Suprapubic skin (tissue), 4 donors: ENCODE results near the gene RASA3. TPM values are rescaled to one million over a fixed set of nuclear protein-coding genes. Genes with fewer than 3 reads are reported as not detected.
A peak's percentile ranks its signal among the peaks of the same experiment; 100 is the strongest.

Experiments used
- DNase-seq, 2 donors: peaks; one replicate each; pipeline ENCODE4 v3.0.0-alpha.2; 2019; ENCODE audit warnings: low spot score in 2 of 2
- H3K27ac ChIP-seq: fragments of 200-600 bp; sonication (generic); one replicate; pipeline ENCODE4 v1.5.1; 2019
- H3K27me3 ChIP-seq: fragments of 200-600 bp; sonication (generic); one replicate; pipeline ENCODE4 v1.5.1; 2019
- H3K36me3 ChIP-seq: fragments of 200-600 bp; sonication (generic); one replicate; pipeline ENCODE4 v1.5.1; 2019
- H3K4me1 ChIP-seq: fragments of 200-600 bp; sonication (generic); one replicate; pipeline ENCODE4 v1.5.1; 2019
- H3K4me3 ChIP-seq: fragments of 200-600 bp; sonication (generic); one replicate; pipeline ENCODE4 v1.5.1; 2019; ENCODE audit warnings: mild to moderate bottlenecking
- H3K9me3 ChIP-seq: fragments of 200-600 bp; sonication (generic); one replicate; pipeline ENCODE4 v1.5.1; 2019
- EP300 ChIP-seq: sonication (generic); formaldehyde crosslinking; IDR thresholded peaks from one replicate; pipeline ENCODE4 v1.6.1; 2017; ENCODE audit warnings: antibody characterized with exemption
- POLR2A ChIP-seq, 2 donors: fragments of 450-650 bp; IDR thresholded peaks; one replicate each; pipeline ENCODE4 v1.6.1; 2017; ENCODE audit warnings: antibody characterized with exemption in 2 of 2, mild to moderate bottlenecking in 2 of 2, moderate library complexity in 2 of 2
- POLR2AphosphoS5 ChIP-seq, 3 donors: sonication (generic); formaldehyde crosslinking; IDR thresholded peaks; one replicate each; pipeline ENCODE4 v1.6.1; 2017; ENCODE audit warnings: antibody characterized with exemption in 3 of 3
- WGBS: methylation state at CpG from one replicate; pipeline ENCODE4 v1.1.5; 2018; 5-methylcytosine and 5-hydroxymethylcytosine counted together
- total RNA-seq, 4 donors: library from RNA; depleted of rRNA; stranded (reverse); fragments of >200 nt; gene quantifications; one replicate each; pipeline ENCODE4 v1.1.0, GENCODE V29; 2016
- TF ChIP-seq, protein P1 (sequence below), 2 donors: fragments of 200-600 bp in 1 of 2; fragments of 450-650 bp in 1 of 2; sonication (generic) in 1 of 2; IDR thresholded peaks; one replicate each; pipeline ENCODE4 v1.5.1; 2016 to 2019; ENCODE audit warnings: antibody characterized with exemption in 2 of 2, mild to moderate bottlenecking in 1 of 2, moderate library complexity in 1 of 2

Gene RASA3
- total RNA-seq, 4 donors from 2014 or later = 15.3 to 37.1 (median 16.4) TPM

DNA sequence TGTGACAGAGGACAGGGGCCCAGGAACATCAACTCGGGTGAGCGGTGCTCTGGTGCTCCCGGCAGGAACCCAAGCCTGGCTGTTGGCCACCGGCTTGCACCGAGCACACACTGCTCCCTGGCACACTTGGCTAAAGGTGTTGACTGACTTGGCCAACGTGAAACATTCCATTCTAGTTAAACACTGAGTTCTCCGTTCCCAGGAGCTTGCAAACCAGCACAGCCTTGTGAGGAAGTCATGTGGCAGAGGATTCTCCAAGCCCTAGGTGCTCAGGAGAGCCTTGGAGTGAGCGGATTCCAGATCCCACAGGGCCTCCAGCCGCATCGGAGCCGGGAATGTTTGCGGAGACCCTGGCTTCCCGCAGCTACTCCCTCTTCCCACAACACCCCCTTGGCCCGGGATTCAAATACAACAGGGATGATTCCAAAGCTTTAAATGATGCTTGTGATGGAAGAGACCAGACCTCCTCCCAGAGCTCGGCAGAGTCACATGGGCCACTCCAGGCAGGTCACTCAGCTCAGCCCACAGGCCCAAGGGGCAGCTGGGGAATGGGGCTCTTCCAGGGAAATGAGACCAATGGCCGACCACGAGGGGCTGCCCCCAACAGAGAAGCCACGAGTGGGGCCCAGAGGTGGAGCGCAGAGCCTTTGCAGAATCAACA lies 161.5 kb downstream of the RASA3 start:
- no peaks in the 10 kb centered on the region for H3K27me3 ChIP-seq
- no peak for TF ChIP-seq EP300
- TF ChIP-seq, protein P1, sequence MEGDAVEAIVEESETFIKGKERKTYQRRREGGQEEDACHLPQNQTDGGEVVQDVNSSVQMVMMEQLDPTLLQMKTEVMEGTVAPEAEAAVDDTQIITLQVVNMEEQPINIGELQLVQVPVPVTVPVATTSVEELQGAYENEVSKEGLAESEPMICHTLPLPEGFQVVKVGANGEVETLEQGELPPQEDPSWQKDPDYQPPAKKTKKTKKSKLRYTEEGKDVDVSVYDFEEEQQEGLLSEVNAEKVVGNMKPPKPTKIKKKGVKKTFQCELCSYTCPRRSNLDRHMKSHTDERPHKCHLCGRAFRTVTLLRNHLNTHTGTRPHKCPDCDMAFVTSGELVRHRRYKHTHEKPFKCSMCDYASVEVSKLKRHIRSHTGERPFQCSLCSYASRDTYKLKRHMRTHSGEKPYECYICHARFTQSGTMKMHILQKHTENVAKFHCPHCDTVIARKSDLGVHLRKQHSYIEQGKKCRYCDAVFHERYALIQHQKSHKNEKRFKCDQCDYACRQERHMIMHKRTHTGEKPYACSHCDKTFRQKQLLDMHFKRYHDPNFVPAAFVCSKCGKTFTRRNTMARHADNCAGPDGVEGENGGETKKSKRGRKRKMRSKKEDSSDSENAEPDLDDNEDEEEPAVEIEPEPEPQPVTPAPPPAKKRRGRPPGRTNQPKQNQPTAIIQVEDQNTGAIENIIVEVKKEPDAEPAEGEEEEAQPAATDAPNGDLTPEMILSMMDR (IDR thresholded peaks at IDR 0.05) = no peak
- TF ChIP-seq POLR2A (IDR thresholded peaks at IDR 0.05) = no peak
- no peak for TF ChIP-seq POLR2AphosphoS5 (IDR thresholded peaks at IDR 0.05)
- no peaks in the 10 kb centered on the region for H3K9me3 ChIP-seq
- H3K27ac ChIP-seq = peak overlapping the region; percentile 74
- H3K4me1 ChIP-seq = peaks cover 35% of the 10 kb centered on the region
- peak overlapping the region; percentile 31 for H3K4me3 ChIP-seq
- peaks cover 8% of the 10 kb centered on the region for H3K36me3 ChIP-seq
- WGBS = 47% methylated on average over 16 of the region's 19 CpGs
- peak in 1 of 2 donors; percentile 64 for DNase-seq

DNA sequence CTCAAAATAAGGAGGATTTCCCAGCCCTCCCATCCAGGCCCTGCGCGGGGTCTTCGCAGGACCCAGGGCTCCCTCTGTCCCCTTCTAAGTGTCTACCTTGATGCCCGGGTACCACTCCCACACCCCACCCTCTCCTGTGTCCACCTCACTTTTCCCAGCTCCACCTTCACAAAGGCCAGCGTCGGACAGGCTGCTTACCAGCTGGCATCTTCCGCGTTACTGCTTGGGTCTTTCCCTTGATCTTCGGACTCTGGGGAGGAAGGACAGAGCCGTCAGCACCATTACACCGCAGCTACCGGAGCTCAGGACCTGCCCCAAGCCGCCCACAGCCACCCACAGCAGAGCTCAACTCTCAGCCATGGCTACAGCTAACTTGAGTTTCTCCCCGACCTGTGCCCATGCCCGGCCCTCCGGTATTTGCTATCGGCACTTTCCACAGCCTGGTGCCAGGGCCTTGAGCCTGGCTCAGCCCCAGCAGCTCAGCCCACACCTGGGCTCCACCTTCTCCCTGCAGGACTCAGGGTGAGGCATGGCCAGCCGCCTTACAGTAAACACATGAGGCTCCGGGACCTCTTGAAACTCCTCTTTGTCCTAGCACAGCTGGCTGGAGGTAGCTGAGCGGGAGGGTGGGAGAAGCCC lies 162.3 kb downstream of the RASA3 start:
- 71% methylated on average over 18 of the region's 20 CpGs for WGBS
- peaks cover 2% of the 10 kb centered on the region for H3K36me3 ChIP-seq
- peak overlapping the region; percentile 31 for H3K4me3 ChIP-seq
- TF ChIP-seq, protein P1 (IDR thresholded peaks at IDR 0.05) = no peak
- TF ChIP-seq POLR2A (IDR thresholded peaks at IDR 0.05) (no peak), EP300 (no peak), POLR2AphosphoS5 (IDR thresholded peaks at IDR 0.05) (no peak)
- peak in 1 of 2 donors; percentile 68 for DNase-seq
- H3K27ac ChIP-seq = peak overlapping the region; percentile 74
- H3K9me3 ChIP-seq = no peaks in the 10 kb centered on the region
- H3K4me1 ChIP-seq = peaks cover 31% of the 10 kb centered on the region
- H3K27me3 ChIP-seq = no peaks in the 10 kb centered on the region

DNA sequence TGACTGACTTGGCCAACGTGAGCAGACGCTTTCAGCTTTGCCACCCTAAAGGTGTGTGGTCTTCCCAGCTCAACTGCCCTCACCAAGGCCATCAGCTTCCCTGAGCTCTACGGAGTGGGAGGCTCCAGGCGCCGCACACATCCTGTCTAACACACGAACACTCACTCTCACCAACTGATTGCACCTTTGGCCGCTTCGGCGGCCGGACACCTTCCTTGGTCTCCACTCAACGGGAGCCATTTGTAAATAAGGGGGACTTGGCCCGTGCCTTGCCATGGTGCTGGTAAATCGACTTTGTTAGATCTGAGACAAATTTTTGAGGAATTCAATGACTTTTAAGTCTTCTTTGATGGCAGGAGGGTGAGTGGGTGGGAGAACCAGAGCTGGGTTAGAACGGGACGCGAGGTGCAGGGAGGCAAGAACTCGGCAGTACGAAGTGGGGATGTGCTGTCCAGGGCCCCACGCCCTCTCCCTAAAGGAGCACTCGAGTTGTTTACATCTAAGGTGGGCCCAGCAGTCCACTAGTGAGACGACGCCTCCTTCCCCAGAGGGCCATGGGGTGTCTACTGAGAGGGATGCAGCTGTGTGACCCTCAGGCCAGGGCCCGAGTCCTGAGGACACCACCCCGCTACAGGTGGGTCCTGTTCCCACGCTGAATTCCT lies 163.0 kb downstream of the RASA3 start:
- DNase-seq = peak in 1 of 2 donors; percentile 46
- no peak for TF ChIP-seq POLR2A (IDR thresholded peaks at IDR 0.05)
- TF ChIP-seq EP300 = no peak
- Histone ChIP-seq H3K36me3 (no peaks in the 10 kb centered on the region), H3K27ac (no peak overlapping the region), H3K27me3 (no peaks in the 10 kb centered on the region), H3K4me3 (no peak overlapping the region), H3K4me1 (peaks cover 25% of the 10 kb centered on the region), H3K9me3 (no peaks in the 10 kb centered on the region)
- 98% methylated on average over 22 of the region's 25 CpGs for WGBS

DNA sequence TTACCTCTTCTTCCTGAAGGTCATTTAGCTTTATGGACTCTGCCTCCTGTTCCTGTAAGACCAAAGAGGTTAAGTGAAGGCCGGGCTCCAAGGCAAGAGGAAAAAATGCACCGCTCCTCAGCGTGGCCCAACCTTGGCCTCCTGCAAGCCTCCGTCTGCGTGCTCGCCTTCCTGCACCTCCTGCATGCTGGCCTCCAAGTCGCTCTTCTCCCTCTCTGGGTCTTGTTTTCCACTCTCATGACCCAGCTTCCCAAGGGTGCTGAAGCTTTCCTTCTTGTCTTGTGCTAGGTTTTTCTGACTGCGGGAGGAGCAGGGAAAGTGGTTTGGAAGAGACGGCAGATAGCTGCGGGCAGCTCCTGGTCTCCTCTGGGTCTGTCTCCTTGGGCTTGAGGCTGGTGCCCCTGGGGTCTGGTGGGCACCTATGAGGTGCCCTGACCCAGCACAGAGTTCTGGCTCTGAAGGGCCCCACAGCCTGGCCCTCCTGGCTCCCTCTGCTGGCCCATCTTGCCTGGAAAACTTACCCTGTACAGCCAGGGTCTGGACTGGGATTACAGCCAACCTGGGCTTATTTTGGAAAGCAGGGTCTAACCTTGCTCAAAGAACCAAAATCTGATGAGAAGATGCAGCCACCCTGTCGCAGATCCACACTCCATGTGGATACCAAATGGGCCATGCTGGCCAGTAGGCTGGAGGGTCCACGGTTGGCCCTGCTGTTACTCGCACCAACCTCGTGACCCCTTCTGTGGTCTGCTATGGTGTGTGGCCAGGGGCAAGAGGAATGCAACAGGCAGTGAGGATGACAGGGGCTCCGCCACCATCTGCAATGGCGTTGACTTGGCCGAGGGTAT lies 163.7 kb downstream of the RASA3 start:
- Histone ChIP-seq H3K36me3 (no peaks in the 10 kb centered on the region), H3K27ac (no peak overlapping the region), H3K4me1 (peaks cover 21% of the 10 kb centered on the region), H3K4me3 (no peak overlapping the region), H3K27me3 (no peaks in the 10 kb centered on the region), H3K9me3 (no peaks in the 10 kb centered on the region)
- peak in 1 of 2 donors; percentile 55 for DNase-seq
- TF ChIP-seq POLR2A (IDR thresholded peaks at IDR 0.05) = no peak
- no peak for TF ChIP-seq POLR2AphosphoS5 (IDR thresholded peaks at IDR 0.05)
- 94% methylated on average over 10 of the region's 17 CpGs for WGBS

DNA sequence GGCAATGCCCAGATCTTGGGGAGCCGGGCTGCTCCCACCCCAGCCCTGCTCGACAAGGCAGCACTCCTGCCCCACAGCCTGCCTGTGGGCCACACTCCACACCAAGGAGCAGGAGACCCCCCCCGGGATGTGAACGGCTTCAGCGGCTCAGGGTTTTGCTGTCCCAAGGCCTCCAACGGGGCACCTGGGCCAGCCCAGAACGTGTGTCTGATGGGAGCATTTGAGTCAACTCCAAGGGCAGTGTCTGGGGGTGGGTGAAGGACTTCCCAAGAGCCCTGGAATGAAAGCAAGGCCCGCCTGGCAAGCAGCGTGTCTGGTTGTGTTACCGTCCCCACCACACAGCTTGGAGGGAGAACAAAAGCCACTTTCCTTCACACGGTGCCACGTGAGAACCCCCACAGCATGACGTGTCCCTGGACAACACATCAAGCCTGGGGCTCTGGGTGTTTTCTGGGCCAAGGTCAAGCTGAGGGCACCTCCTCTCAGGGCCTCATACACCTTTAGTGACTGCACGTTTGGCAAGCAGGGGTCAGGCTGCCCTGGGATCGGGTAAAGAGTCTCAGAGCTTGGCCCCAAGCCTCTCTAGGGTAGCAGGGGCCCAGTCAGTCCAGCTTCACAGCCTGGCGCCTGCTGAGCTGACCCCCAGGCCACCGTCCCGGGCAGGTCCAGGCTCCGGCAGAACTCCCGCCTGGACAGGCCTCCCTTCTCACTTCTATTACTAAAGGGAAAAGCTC lies 164.5 kb downstream of the RASA3 start:
- Histone ChIP-seq H3K36me3 (no peaks in the 10 kb centered on the region), H3K27me3 (no peaks in the 10 kb centered on the region), H3K4me1 (peaks cover 19% of the 10 kb centered on the region), H3K9me3 (no peaks in the 10 kb centered on the region), H3K4me3 (no peak overlapping the region), H3K27ac (no peak overlapping the region)
- DNase-seq = peak in 1 of 2 donors; percentile 57
- 90% methylated on average over 6 of the region's 20 CpGs for WGBS
- TF ChIP-seq POLR2AphosphoS5 (IDR thresholded peaks at IDR 0.05) = no peak
- no peak for TF ChIP-seq EP300
- TF ChIP-seq POLR2A (IDR thresholded peaks at IDR 0.05) = no peak
- TF ChIP-seq, protein P1 (IDR thresholded peaks at IDR 0.05) = no peak
